Stimulated activated CD8-positive, alpha-beta memory T cell treated with anti-CD3 and anti-CD28 coated beads, Interleukin-15, amount 100 ng/mL, for 4 hours (primary cell): ENCODE results near the gene TMEM198.
A peak's percentile ranks its signal among the peaks of the same experiment; 100 is the strongest.

Source experiments
- DNase-seq, 2 donors: peaks; one replicate each; pipeline ENCODE4 v3.0.0-alpha.2; 2020; ENCODE audit warnings: low read depth in 2 of 2

Gene TMEM198

DNA sequence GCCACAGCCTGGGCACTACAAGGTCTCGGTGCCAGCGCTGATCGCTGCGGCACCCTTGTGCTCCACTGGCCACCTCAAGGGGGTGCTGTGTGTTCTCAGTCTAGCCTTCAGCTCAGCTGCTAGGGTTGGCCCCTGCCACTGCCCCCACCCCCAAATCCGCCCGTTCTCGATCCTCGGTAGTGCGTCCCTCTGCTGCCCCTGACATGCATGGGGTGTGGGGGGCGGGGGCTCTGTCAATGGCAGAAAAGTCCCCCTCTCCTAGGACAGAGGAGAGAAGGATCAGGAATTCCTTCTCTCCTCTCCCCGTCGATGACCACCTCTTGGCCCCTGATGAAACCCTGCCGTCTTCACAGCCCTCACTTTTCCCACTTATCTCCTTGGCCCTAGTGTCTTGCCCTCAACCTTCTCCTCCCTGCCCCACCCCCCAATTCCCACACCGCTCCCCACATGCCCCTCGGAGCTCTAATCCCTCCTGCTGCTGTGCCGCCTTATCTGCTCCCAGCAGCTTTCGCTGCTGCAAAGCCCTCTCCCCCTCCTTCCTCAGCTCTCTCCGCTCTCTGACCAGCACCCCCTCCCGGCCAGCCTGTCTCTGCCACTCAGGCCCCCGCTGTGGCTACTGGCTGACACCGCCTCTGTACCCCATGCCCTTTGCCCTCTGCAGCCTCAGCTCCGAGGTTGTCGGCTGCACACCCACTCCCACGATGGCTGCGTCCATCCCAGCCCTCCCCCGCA is 33.9 kb upstream of the TMEM198 start:
- peak in 1 of 2 donors; percentile 11 for DNase-seq

GRCh38 chr2:219510512-219511135 is 33.2 kb upstream of the TMEM198 start:
- no peak for DNase-seq

GRCh38 chr2:219511547-219512325 is 32.1 kb upstream of the TMEM198 start:
- DNase-seq = no peak

DNA sequence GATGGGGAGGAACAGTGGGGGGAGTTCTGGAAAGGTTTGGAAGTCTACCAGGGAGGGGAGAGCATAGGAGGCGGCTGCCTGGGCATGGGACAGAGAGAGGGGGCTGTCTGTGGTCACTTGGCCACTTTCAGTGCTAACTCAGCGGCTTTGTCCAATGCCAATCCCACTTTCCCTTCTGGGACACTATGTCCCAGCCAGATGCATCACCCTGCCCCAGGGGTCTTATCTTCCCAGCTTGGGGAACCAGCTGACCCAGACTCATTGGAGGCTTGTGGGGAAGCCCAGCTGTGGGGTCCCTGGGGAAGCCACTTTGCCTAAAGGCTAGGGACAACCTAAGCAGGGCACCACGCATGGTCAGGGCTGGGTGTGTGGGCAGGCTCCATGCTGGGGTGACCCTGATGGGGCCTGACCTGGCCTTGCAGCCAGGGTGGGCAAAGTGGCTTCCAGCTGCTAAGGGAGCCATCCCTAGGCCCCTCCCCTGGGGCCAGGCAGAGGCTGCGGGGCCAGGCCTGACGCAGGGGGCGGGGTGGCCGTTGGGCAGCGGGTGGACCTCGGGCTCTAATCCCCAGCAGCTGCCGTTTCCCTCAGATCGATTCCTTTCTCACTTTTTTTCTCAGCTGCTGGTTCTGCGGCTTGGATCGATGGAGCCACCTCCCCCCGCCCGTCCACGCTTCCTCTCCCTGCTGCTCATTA is 31.2 kb upstream of the TMEM198 start:
- no peak for DNase-seq

- no peak for DNase-seq
Measured at GRCh38 chr2:219513787-219514186, 30.0 kb upstream of the TMEM198 start.

DNA sequence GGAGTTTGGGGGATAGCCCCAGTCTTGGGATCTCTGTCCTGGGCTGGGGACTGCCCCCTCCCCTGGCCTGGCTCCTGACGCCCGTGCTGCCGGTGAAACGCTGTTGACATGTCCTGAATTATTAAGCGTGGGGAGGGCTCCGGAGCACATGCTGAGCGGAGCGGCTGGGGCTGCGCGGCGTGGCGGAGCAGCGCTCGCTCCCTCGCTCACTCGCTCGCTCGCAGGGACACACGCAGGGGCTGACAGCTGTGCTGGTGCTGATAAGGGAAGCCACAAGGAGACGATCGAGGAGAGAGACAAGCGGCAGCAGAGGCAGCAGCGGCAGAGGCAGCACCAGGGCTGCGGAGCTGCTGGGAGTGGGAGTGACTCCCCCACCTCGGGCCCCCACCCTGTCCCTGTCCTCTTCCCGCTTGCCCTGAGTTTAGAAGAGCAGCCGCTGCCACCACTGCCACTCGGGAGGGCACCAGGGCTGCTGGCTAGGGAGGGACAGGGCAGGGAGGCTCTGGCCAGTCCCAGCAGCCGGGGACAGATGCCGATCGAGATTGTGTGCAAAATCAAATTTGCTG is 29.5 kb upstream of the TMEM198 start, which contains the start of gene ASIC4:
Gene ASIC4 (plus strand): TSS at position 287 of the 566 bp plus-strand sequence. CDS start 243 bp downstream, at position 530.
- DNase-seq = no peak

DNA sequence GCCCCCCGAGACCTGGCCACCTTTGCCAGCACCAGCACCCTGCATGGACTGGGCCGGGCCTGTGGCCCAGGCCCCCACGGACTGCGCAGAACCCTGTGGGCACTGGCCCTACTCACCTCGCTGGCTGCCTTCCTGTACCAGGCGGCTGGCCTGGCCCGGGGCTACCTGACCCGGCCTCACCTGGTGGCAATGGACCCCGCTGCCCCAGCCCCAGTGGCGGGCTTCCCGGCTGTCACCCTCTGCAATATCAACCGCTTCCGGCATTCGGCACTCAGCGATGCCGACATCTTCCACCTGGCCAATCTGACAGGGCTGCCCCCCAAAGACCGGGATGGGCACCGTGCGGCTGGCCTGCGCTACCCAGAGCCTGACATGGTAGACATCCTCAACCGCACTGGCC is 29.0 kb upstream of the TMEM198 start:
- DNase-seq = no peak

- DNase-seq = no peak
Measured at GRCh38 chr2:219515874-219516629, 27.8 kb upstream of the TMEM198 start.

GRCh38 chr2:219516888-219517287 is 26.9 kb upstream of the TMEM198 start:
- no peak for DNase-seq

GRCh38 chr2:219517954-219518778 is 25.7 kb upstream of the TMEM198 start:
- no peak for DNase-seq

DNA sequence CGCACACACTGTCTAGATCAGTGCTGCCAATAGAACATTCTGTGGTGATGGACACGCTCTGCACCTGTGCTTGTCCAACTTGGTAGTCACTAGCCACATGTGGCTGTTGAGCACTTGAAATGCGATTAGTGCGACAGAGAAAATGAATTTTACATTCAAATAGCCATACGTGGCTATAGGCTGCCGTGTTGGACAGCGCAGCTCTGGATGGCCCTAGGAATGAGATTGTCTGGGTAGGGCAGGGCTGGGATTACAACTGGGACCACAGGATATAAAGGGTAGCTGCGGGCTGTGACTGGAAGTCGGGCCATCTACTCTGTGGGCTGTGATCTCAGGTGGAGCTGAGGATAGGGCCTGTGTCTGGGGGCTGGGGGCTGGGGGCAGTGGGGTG is 24.3 kb upstream of the TMEM198 start:
- no peak for DNase-seq

- no peak for DNase-seq
Measured at GRCh38 chr2:219520079-219520478, 23.7 kb upstream of the TMEM198 start.

GRCh38 chr2:219521066-219521880 is 22.6 kb upstream of the TMEM198 start:
- DNase-seq = no peak

DNA sequence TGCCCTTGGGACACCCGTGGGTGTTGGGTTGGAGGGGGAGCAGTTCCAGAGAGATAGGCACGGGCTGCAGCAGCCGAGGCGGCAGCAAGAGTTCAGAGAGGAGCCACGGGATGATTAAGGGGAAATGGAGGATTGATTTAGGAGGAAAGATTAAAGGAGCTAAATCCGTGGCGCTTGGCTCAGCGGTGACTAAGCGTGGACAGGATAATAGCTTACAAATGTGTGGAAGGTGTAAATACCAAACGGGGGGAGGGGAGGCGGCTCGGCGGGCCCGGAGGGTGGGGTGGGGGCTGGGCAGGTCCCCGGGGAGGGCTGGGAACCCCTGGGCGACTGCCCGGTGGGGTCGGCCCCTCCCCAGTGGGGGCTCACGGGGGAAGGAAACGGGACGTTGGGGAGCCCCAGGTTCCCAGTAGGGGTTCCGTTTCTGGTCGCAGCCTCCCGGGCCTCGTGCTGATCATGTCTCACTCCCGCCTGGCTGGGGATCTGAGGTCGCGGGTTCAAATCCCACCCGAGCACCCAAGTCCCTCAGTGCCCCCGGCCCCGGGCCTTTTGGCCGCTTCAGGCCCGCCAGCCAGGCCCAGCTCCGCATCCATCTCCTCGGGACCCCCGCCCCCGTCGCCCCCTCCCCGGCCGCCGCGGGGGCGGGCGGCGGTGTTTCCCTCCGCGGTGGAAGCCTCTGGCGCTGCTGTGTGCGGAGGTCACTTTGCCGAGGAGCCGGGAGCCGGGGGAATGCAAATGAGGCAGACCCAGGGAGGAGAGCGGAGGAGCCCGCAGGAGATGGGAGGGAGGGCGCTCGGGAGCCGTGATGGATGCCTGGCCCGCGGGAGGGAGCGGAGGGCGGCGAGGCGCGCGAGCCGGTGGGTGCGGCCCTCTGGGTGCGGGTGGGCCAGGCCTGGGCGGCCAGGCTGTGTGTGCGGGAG is 21.5 kb upstream of the TMEM198 start:
- no peak for DNase-seq

DNA sequence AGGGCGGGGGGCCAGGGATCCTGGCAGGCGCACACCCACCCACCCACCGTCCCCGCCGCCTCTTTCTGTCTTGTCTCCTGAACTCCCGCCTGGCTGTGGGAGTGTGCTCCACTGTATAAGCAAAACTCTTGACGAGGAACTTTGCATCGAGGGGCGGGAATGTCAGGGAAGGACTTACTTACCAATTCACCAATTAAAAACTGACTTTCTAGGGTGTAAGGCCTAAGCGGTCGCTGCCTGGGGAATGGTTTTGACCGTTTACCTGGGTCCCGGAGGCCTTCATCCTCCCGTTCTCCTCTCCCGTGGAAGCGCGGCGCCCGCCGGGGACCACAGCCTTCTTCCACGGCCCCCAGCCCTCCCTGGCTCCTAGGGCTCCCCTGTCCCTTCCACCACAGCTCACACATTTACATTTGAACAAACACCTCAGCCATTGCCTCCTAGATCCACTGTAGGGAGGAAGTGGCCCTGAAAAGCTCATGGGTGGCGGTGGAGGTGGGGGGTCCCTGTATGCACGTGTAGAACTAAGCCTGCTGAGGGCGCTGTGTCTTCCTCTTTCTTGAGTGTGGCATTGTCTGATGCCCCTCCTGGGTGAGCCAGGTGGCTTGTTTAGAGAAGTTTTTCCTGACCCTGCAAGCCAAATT is 20.7 kb upstream of the TMEM198 start:
- DNase-seq = no peak

DNA sequence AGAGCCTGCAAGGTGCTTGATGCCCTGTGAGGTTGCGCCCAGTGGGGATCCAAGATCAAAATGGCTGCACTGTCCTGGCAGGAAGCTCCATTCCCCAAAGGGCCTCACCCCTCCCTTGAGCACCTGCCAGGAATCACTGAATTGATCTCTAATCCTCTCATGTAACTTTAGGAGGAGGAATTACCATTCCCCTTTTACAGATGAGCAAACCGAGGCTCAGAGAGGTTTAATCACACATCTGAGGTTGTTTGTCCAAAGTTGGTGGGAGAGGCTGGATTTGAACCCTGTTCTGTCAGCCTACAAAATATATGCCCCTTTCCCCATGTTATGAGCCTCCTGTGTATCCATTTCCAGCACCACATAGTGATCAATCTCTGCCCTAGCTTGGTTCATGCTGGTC is 19.0 kb upstream of the TMEM198 start:
- no peak for DNase-seq

DNA sequence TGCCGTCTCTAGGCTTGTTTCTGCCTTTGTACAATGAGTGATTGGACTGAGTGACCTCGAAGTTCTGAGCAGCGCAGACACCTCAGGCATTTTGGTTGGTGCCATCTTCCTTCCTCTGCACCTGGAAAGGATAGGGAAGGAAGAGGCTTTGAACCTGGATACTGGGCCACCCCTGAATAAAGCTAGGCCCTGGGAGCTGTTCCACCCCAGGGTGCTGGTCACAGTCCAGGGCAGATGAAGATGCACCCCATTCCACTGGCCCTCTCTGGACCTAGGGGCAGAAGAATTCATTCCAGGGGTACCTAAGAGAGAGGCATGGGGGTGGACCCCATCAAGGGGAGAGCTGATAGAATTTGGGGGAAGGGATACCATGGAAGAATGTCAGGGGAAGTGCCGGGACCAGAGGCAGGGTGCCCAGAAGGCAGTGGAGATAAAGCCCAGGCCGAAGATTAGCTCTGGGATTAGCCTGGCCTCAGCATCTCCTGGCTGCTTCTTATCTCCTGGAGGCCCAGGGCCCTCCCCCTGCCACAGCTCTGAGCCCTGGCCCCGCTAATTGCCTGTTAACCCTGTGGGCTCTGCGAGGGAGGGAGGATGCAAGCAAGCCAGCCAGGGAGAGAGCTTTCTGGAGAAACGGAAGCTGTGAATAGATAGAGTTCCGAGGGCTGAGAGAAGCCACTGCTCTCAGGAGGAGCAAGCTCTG is 18.1 kb upstream of the TMEM198 start:
- no peak for DNase-seq
